HG03378 (cell line): ENCODE measurements around the gene SNAI3.
A peak's percentile ranks its signal among the peaks of the same experiment; 100 is the strongest.
"Not testable (repeated sequence)": the region's sequence is repeated elsewhere in the genome, so short reads cannot be mapped to it uniquely, and the experiment has no call there.

Experiments used
- ATAC-seq: cut with Tn5 transposase; IDR thresholded peaks from one replicate; pipeline ENCODE4 v1.9.1; 2021; ENCODE audit warnings: mild to moderate bottlenecking, moderate library complexity; ENCODE audit not compliant: unreplicated experiment

Gene SNAI3

GRCh38 chr16:88673716-88674379, 12.5 kb downstream of the SNAI3 start:
- no peak for ATAC-seq

- no peak for ATAC-seq
Measured at GRCh38 chr16:88672776-88673175, 13.5 kb downstream of the SNAI3 start.

DNA sequence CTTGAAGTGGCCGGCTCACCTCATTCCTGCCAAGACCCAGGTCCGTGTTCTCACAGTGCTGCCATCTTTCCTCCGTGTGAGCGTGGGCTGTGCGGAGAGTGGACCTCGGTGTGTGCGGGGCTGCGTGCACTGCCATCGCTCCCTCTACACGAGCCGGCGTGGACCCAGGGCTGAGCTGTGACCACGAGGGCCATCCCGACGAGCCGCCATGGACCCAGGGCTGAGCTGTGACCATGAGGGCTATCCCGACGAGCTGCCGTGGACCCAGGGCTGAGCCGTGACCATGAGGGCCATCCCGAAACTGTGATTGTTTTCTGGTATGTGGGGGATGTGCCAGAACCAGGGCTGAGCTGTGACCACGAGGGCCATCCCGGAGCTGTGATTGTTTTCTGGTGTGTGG, 14.5 kb downstream of the SNAI3 start:
- no peak for ATAC-seq

- ATAC-seq = no peak
Measured at GRCh38 chr16:88669980-88670379, 16.3 kb downstream of the SNAI3 start.

DNA sequence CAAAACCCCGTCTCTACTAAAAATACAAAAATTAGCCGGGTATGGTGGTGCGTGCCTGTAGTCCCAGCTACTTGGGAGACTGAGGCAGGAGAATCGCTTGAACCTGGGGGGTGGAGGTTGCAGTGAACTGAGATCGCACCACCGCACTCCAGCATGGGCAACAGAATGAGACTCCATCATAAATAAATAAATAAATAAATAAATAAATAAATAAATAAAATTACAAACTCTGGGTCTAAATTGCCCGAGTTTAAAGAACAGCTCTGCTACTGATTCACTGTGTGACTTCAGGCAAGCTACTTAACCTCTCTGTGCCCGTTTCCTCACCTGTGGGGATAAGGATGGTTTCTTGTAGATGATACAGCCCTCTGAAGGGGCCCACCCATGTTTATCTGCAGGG, 16.8 kb downstream of the SNAI3 start:
- not testable (repeated sequence) for ATAC-seq

DNA sequence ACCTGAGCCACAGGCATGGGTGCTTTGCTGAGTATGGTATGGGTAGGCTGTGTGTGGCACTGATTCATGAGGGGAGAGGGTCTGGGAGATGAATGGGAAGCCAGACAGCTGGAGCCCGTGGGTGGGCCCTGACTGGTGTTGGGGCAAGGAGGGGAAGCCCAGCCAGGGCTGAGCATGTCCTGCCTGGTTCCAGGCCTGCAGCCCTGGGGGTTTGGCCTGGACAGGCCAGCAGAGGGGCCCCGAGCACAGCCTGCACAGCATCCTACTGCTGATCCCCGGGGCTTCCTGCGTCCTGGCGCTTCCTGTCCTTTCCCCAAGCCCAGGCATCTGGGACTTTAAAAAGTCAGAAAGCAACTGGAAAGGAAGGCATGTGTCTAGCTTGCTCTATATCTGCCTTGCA, 18.8 kb downstream of the SNAI3 start:
- ATAC-seq = no peak

DNA sequence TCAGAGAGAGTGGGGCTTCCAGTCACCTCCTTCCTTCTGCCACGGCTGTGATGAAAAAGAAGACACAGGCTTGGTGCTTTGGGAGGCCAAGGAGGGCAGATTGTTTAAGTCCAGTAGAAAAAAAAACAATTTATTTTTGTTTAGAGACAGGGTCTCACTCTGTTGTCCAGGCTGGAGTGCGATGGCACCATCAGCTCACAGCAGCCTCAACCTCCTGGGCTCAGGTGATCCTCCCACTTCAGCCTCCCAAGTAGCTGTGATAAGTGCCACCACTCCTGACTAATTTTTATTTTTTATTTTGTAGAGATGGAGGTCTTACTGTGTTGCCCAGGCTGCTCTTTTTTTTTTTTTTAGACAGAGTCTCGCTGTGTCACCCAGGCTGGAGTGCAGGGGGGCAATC, 20.7 kb downstream of the SNAI3 start:
- ATAC-seq = no peak

GRCh38 chr16:88665148-88665547, 21.2 kb downstream of the SNAI3 start:
- no peak for ATAC-seq

DNA sequence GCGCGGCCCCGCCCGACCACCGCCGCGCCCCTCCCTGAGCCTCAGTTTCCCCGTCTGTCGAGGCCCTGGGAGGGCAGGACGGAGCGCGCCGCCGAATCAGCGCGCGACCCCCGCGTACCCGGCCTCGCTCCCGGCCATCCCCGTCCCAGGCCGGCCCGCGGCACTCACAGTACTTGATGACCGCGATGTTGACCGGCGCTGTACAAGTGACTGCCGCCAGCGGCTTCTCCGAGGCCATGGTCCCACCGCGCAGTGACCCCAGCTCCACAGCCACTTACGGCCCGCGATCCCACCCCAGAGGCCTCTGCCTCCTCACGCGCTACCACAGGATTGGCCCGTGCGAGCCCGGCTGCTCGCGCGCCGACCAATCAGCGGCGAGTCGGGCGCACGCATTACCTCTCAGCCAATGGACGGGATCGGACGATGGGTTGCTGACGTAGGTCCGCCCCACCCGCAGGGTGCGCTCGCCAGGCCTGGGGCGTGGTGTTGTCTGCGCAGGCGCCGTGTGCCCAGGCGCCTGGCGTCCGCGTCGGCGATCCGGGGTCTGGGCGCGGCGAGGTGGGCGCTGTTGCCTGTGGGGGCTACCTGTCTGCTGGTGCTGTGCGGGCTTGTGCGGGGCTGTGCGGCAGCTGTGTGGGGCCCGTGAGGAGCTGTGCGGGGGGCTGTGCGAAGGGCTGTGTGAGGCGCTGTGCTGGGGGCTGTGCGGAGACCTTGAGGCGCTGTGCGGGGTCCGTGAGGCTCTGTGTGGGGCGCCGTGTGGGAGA, 23.3 kb downstream of the SNAI3 start, which contains the start of gene MVD:
TSS of gene MVD (minus strand) at position 249 of the 764 bp plus-strand sequence. CDS start at position 238, 11 bp downstream.
- peak; percentile 89 for ATAC-seq

- ATAC-seq = no peak
Measured at GRCh38 chr16:88662222-88662842, 24.0 kb downstream of the SNAI3 start.

DNA sequence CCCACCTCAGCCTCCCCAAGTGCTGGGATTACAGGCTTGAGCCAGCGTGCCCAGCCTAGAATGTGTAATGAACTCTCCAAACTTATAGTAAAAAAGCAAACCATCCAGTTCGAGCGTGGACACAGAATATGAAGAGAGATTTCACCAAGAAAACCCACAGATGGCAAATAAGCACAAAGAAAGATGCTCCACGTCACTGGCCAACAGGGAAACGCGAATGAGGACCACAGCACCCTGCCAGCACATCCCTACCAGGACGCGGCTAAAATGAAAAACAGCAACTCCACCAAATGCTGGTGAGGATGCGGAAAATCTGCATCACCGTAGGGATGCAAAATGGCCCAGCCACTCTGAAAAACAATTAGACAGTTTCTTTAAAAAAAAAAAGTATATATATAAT, 24.8 kb downstream of the SNAI3 start:
- ATAC-seq = no peak

- no peak for ATAC-seq
Measured at GRCh38 chr16:88659160-88659559, 27.1 kb downstream of the SNAI3 start.

DNA sequence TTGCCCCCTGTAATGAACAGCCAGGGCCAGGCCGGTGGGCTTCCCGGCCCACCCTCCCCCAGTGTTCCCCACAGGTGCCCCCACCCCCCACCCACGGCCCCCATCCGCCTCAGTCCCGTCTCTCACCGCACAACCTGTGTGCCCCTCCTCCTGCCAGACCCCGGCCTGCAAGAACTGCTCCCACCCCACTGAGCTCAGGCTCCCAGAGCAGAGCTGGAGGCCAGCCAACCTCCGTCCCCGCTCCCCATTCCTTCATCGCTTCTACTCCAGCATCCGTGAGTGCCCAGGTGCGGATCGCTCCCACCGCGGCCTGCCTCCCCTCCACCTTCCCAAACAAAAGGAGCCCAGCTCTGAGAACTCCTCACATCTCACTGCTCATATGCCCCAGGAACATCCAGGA, 27.6 kb downstream of the SNAI3 start:
- no peak for ATAC-seq

DNA sequence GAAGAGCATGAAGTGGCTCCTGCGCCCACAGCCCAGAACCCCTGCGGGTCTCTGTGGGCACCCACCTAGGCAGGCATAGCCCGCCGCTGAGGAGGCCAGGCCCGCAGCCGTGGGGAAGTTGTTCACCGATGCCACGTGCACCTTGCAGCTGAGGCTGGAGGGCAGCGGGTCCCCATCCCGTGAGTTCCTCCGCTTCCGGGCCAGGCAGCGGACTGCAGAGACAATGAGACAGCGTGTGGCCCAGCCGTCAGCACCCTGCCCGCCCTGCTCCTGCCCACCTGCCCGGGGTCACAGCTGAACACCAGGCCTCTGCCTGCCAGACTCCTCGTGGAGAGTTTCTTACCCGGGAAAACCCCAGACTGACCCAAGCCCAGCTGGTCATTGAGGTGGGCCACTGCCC, 28.9 kb downstream of the SNAI3 start:
- no peak for ATAC-seq

DNA sequence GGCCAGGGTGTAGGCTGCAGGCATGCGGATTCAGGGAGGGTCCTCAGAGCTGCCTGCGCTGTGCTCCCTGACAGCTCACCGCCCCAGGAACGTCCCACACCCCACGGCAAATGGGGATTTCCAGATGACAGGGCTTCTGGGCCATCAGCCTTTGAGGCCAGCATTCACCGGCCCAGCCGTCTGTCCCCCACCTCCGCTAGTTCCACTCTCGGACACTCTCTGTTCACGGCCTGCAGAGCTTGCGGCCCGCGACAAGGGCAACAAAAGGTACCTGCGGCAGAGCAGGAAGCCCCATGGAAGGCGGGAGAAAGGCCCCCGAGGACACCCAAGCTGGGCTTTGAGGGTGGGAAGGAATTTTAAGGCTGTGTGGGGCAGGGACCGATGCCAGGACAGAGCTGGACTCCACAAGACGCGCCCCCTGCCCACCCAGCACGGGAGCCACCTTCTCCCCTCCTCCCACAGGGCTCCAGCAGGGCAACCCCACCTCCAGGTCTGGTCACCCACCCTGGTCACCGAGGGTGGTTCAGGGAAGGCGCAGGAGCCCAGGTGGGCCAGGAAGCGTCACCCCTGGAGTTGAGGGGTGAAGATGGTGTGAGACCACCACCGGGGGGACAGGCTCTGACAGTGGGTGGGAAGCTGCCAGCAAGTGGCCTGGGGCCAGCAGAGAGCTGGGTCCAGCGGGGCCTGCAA, 29.9 kb downstream of the SNAI3 start:
- no peak for ATAC-seq

DNA sequence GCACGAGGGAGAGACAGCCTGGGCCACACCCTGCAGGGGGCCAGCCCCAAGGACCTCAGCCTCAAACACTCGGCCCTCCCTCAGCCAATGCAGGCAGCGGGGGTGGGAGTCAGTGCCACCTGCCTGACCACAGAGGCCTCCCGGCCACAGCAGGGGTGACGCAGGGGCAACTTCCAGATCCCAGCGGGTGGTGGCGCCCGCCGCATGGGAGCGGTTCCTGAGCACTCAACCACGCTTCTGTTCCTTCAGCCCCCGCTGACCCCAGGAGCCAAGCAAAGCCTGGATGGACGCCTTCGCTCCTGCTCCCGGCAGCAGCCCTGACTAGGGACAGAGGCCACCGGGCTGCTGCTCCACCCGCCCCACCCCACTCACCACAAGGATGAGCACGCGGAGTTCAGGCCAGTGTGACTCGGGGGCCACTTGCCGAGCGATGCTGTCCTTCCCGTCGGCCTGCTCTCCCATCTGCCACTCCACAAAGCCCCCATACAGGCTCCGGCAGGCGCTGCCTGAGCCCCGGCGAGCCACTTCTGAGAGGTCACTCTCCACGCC, 30.5 kb downstream of the SNAI3 start:
- ATAC-seq = no peak

- ATAC-seq = no peak
Measured at GRCh38 chr16:88655053-88655732, 31.1 kb downstream of the SNAI3 start.

- no peak for ATAC-seq
Measured at GRCh38 chr16:88654363-88655052, 31.8 kb downstream of the SNAI3 start.

DNA sequence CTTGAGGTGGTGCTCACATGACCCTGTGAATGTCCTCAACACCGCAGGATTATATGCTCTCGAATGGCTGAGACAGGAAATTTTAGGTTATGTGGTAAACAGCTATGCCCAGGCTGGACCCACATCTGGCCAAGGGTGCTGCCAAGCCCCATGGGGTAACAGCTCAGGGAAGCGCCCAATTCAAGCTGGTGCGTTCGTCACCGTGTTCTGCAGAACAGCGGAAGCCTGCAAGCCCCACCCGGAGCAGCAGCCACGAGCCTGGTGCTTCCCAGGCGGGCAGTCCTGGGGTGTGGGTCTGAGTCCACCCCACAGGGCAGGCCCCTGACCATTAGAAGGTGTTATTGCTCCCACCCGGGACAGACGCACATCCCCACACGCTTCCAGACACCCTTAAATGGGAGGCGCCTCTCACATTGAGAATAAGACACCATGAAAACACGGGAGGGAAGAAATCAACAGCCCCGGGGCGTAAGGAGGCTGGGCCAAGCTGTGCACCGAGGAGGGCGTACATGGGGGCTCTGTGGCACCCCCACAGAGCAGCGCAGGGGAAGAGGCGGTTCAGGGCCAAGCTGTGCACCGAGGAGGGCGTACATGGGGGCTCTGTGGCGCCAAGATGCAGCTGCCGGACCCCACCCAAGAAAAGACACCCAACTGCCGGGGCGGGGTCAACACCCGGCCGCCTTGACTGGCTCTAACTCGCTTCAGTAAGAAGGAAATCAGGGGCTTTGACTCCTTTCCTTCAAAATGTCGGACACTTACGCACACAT, 32.5 kb downstream of the SNAI3 start:
- ATAC-seq = no peak
